Skeletal muscle tissue (tissue), 4 donors: ENCODE results near the gene CUL4A. TPM values are rescaled to one million over a fixed set of nuclear protein-coding genes. Genes with fewer than 3 reads are reported as not detected.
A peak's percentile ranks its signal among the peaks of the same experiment; 100 is the strongest.

ENCODE experiments used
- H3K27ac ChIP-seq: one replicate; pipeline ENCODE4 v1.7.0; 2013; ENCODE audit warnings: mild to moderate bottlenecking, low read depth, low read length, inconsistent platforms
- H3K27me3 ChIP-seq, 3 donors: one replicate each; pipeline ENCODE4 v1.7.0; 2013; ENCODE audit warnings: low read length in 3 of 3; ENCODE audit not compliant: control insufficient read depth in 3 of 3, insufficient read depth in 3 of 3
- H3K36me3 ChIP-seq, 3 donors: one replicate each; pipeline ENCODE4 v1.7.0; 2013; ENCODE audit warnings: low read length in 3 of 3; ENCODE audit not compliant: control insufficient read depth in 3 of 3, insufficient read depth in 3 of 3
- H3K4me1 ChIP-seq, 3 donors: one replicate each; pipeline ENCODE4 v1.7.0; 2013; ENCODE audit warnings: low read length in 3 of 3, mild to moderate bottlenecking in 3 of 3; ENCODE audit not compliant: control insufficient read depth in 3 of 3, insufficient read depth in 3 of 3
- H3K4me3 ChIP-seq, 3 donors: one replicate each; pipeline ENCODE4 v1.7.0; 2013; ENCODE audit warnings: low read length in 3 of 3
- H3K9ac ChIP-seq, 3 donors: one replicate each; pipeline ENCODE4 v1.7.0; 2013; ENCODE audit warnings: low read length in 3 of 3, mild to moderate bottlenecking in 3 of 3, moderate library complexity in 2 of 3, low read depth in 1 of 3
- H3K9me3 ChIP-seq, 3 donors: one replicate each; pipeline ENCODE4 v1.7.0; 2013; ENCODE audit warnings: low read length in 3 of 3; ENCODE audit not compliant: control insufficient read depth in 3 of 3
- total RNA-seq: library from RNA; depleted of rRNA; stranded (reverse); fragments of >200 nt; gene quantifications from one replicate; pipeline ENCODE4 v1.2.3, GENCODE V29; 2014
- donor health status: Osteomylitis.

CUL4A gene
- total RNA-seq, 1 donor from 2014 or later, result 67.3 TPM

DNA sequence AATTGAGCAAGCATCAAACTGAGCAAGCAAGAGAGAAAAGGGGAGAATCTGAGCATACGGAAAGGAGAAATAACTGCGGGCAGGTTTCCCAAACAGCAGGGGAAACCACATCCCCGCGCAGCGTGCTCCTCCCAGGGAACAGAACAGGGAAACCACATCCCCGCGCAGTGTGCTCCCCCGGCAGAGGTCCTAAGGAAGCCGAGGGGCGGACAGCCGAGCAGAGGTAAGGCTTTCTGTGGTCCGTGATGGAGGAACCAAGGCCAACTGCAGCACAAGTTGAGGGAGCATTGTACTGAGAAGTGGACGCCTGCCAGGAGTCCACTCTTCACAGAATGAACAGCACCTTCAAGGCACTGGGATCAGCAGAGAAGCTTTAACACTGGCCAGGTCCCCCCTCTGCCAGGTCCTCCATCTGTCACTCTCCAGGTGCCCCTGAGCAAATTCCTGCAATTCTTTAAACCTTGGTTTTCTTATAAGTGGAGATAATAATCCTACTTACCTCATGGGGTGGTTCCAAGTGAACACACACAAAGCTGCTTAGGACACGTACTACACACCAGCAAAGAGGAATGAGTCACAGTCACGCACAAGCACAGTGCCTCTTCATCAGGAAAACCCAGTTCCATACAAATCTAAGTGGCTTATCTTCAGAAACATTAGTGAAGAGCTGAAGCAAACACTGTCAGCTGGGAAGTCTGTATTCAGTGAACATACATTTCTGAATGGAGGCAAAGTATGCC, 64.6 kb downstream of the CUL4A start:
- Histone ChIP-seq H3K4me3 (no peak overlapping the region), H3K27me3 (no peaks in the 10 kb centered on the region), H3K4me1 (peaks cover 0 to 4% (median 2%) of the 10 kb centered on the region in 3 donors), H3K9ac (no peak overlapping the region), H3K9me3 (no peaks in the 10 kb centered on the region), H3K36me3 (no peaks in the 10 kb centered on the region), H3K27ac (no peak overlapping the region)

DNA sequence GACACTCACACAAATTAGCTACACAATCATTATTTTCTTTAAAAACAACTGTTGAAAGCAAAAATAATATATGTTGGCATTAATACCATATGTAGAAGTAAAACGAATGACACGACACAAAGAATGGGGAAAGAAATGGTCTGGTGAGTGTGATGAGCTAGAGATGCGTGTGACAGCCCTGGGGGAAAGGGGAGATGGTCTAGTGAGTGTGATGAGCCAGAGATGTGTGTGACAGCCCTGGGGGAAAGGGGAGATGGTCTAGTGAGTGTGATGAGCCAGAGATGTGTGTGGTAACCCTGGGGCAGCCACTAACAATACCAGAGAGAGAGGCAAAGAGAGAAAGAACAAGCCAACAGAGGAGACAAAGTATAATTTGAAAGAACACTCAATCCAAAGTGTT, 65.3 kb downstream of the CUL4A start:
- Histone ChIP-seq H3K9me3 (no peaks in the 10 kb centered on the region), H3K4me1 (peaks cover 0 to 4% (median 2%) of the 10 kb centered on the region in 3 donors), H3K36me3 (no peaks in the 10 kb centered on the region), H3K27me3 (no peaks in the 10 kb centered on the region), H3K9ac (no peak overlapping the region), H3K4me3 (no peak overlapping the region), H3K27ac (no peak overlapping the region)

DNA sequence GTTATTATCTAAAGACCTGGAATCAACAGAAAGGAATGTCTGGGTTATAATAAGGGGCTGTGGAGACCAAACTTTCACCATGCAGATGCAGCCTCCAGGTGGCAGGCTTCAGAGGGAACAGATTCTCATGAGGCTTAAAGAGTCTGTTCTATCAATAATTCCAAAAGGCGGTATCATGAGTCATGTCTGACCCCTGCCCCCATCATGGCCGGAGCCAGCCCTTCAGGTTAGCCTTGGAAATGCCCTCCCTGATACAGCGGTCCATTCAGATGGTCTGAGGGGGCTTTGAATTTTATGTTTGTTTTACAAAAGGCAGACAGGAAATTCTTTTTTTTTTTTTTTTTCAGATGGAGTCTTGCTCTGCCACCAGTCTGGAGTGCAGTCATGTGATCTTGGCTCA, 66.0 kb downstream of the CUL4A start:
- Histone ChIP-seq H3K9ac (no peak overlapping the region), H3K9me3 (no peaks in the 10 kb centered on the region), H3K27me3 (no peaks in the 10 kb centered on the region), H3K36me3 (no peaks in the 10 kb centered on the region), H3K27ac (no peak overlapping the region), H3K4me3 (no peak overlapping the region), H3K4me1 (peaks cover 0 to 4% (median 2%) of the 10 kb centered on the region in 3 donors)

DNA sequence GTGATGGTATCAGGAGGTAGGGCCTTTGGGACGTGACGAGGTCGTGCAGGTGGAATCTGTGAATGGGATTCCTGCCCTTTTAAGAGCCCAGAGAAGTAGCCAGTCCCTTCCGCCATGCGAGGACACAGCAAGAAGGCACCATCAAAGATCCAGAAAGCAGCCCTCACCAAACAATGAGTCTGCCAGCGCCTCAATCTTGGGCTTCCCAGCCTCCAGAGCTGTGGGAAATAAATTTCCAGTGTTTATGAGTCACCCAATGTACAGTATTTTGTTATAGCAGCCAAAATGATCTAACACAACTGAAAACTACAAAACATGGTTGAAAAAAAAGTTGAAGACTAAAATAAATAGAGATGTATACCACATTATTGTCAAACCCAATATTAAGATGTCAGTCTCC, 70.7 kb downstream of the CUL4A start:
- Histone ChIP-seq H3K27ac (no peak overlapping the region), H3K4me1 (peaks cover 0 to 4% (median 2%) of the 10 kb centered on the region in 3 donors), H3K27me3 (no peaks in the 10 kb centered on the region), H3K4me3 (no peak overlapping the region), H3K9ac (no peak overlapping the region), H3K36me3 (no peaks in the 10 kb centered on the region), H3K9me3 (no peaks in the 10 kb centered on the region)

DNA sequence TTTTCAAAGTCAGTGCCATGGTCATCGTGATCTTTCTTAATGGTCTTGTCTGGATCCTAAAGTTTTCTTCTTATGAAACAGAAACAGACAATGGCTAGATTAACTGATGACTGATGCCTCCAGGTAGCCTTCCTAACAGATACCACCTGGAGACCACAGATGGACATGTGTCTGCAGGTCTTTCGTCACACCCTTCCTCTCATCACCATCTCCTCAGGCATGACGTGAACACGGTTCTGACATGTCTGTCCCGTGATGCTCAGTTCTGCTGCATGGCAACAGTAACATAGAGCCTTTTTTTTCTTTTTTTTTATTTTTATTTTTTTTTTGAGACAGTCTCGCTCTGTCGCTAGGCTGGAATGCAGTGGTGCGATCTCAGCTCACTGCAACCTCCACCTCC, 74.5 kb downstream of the CUL4A start:
- Histone ChIP-seq H3K4me1 (peaks cover 0 to 2% (median 0%) of the 10 kb centered on the region in 3 donors), H3K9ac (no peak overlapping the region), H3K4me3 (no peak overlapping the region), H3K27me3 (no peaks in the 10 kb centered on the region), H3K36me3 (no peaks in the 10 kb centered on the region), H3K9me3 (no peaks in the 10 kb centered on the region), H3K27ac (no peak overlapping the region)

DNA sequence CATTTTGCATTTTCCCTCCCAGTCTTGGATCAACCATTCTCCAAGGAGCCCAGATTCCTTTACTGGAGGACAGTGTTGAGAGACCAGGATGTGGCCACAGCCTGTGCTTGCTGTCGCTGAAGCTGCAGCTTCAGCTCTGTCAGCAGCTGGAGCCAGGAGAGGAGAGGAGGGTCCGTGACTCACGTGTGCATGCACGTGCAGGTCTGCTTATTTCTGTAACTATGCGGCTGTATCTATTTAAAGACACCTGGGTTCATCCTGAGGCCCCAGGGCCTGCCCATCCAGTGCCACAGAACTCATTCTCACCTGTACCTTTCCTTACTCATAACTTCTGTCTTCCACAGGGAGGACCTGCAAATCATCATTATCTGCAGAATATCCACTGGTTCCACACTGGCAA, 79.5 kb downstream of the CUL4A start:
- Histone ChIP-seq H3K9ac (no peak overlapping the region), H3K36me3 (no peaks in the 10 kb centered on the region), H3K4me1 (peaks cover 7 to 25% (median 11%) of the 10 kb centered on the region in 3 donors), H3K27me3 (no peaks in the 10 kb centered on the region), H3K27ac (no peak overlapping the region), H3K9me3 (no peaks in the 10 kb centered on the region), H3K4me3 (no peak overlapping the region)

DNA sequence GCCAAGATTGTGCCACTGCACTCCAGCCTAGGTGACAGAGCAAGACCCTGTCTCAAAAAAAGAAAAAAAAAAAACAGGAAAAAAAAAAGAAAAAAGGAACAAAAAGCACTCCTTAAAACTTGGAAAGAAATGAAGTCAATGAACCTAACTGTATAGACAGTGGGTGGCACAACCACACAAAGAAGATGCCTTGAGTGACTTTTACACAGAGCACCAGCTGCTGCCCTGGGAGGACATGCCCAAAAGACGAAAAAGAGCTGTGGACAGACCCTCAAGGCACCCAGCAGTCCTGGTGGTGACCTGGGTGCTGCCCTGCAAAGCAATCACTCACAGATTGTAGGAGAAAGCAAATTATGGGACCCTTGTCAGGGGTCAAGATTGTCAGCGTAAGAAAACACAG, 81.7 kb downstream of the CUL4A start:
- H3K27ac ChIP-seq, result peak overlapping the region; percentile 88
- no peaks in the 10 kb centered on the region for H3K36me3 ChIP-seq
- H3K9ac ChIP-seq, result peak overlapping the region in 2 of 3 donors; percentile 9 to 78
- peaks cover 11 to 33% (median 17%) of the 10 kb centered on the region in 3 donors for H3K4me1 ChIP-seq
- no peak overlapping the region for H3K4me3 ChIP-seq
- H3K27me3 ChIP-seq, result no peaks in the 10 kb centered on the region
- H3K9me3 ChIP-seq, result no peaks in the 10 kb centered on the region

DNA sequence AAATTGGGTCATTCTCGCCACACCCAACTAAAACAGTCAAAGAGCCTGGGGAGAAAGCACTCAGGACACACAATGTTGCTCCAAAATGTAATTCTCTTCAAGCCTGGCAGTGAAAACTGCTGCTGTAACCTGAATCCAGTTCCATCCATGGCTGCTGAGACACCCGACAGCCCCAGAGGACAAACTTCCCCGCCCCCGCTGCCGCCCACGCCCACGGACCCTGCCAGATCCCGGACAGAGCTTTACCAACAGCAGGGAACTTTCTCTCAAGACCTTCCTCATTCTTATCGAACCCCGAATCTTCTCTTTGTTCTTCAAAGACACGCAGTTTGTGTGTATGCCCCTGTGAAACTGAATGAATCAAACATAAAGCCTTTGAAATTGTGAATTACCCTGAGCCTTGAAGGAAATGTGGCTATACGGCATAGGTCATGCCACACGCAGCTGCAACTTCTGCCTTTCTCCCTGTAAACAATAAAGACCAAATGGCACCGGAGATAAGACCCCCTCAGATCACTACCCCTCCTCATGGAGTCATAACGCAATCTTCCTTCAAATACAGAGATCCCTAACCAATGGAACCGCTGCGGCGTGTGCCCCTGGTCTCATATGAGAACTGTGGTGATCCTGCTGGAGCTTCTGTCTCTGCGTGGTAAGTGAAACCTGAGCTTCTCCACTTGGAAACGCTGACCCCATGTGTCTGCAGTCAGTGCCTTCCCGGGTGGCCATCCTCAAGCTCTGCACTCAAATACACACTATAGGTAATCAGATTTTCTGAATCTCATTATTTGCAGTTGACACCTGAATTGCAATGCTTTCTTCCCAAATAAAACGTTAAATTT, 82.8 kb downstream of the CUL4A start:
- peaks cover 14 to 39% (median 21%) of the 10 kb centered on the region in 3 donors for H3K4me1 ChIP-seq
- peak overlapping the region; percentile 71 to 73 (median 72) for H3K4me3 ChIP-seq
- H3K9me3 ChIP-seq, result no peaks in the 10 kb centered on the region
- H3K27me3 ChIP-seq, result no peaks in the 10 kb centered on the region
- peak overlapping the region; percentile 88 for H3K27ac ChIP-seq
- peak overlapping the region; percentile 78 to 89 (median 79) for H3K9ac ChIP-seq
- H3K36me3 ChIP-seq, result no peaks in the 10 kb centered on the region

DNA sequence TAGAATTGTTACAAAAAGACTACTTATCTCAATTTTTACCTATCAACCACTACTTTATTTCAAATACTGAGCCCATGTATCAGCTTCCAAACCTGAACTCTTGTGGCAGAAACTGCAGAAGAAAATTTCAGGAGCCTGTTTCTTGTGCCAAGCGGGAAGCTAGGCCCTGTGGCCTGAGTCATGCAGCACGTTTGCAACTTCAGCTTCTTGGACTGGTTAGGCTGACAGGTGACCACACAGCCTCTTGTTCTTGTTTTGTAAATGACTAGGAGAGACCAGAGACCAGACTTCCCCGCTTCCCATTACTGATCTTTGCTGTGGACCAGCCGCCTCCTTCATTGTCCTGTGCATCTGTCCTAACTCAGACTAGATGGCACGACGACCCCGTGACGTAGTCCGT, 84.3 kb downstream of the CUL4A start:
- H3K4me1 ChIP-seq, result peaks cover 18 to 48% (median 31%) of the 10 kb centered on the region in 3 donors
- no peak overlapping the region for H3K27ac ChIP-seq
- H3K9ac ChIP-seq, result no peak overlapping the region
- no peaks in the 10 kb centered on the region for H3K36me3 ChIP-seq
- H3K4me3 ChIP-seq, result no peak overlapping the region
- H3K9me3 ChIP-seq, result no peaks in the 10 kb centered on the region
- H3K27me3 ChIP-seq, result no peaks in the 10 kb centered on the region

DNA sequence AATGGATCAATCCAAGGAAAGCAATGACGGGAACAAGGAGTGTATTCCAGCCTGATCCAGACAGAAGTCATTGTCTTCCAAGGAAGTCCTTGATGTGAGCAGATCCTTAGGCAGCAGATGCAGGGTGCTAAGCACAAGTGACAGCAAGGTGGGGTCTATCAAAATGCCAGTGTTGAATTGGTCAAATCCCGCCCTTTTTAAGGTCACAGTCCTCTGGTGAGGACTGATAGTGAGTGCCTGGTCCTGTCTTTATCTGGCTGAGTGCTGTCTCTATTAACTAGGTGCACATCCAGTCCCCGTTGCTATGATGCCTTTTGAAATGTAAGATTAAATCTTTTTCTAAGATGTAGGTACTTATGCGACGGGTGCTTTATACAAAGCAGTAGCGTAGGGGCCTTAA, 86.4 kb downstream of the CUL4A start:
- Histone ChIP-seq H3K4me3 (peak overlapping the region in 2 of 3 donors; percentile 92), H3K9me3 (no peaks in the 10 kb centered on the region), H3K27me3 (no peaks in the 10 kb centered on the region), H3K9ac (no peak overlapping the region), H3K4me1 (peaks cover 27 to 52% (median 38%) of the 10 kb centered on the region in 3 donors), H3K27ac (no peak overlapping the region), H3K36me3 (no peaks in the 10 kb centered on the region)
